Keratinocyte (primary cell): ENCODE data around the gene MOB2. TPM values are rescaled to one million over a fixed set of nuclear protein-coding genes. Genes with fewer than 3 reads are reported as not detected.

Experiments
- DNase-seq: peaks from one replicate; pipeline ENCODE4 v3.0.0-alpha.2; 2011; ENCODE audit warnings: low read depth, missing footprints, low spot score
- FAIRE-seq: peaks from 2 replicates; lab custom pipeline; 2011; peaks lifted over from hg19 to GRCh38; lab: Jason Lieb, UNC
- H2AFZ ChIP-seq: 2 replicates; pipeline ENCODE4 v1.6.0; 2012; ENCODE audit warnings: low read length, control low read depth, inconsistent platforms; ENCODE audit not compliant: control insufficient read depth
- H3K27ac ChIP-seq: 2 replicates; pipeline ENCODE4 v1.5.1; 2011; ENCODE audit warnings: low read length; ENCODE audit not compliant: control insufficient read depth, insufficient read depth
- H3K27me3 ChIP-seq: 3 replicates; pipeline ENCODE4 v1.6.0; 2011; ENCODE audit warnings: low read length; ENCODE audit not compliant: control insufficient read depth, insufficient read depth; ENCODE audit errors: extremely low read depth
- H3K36me3 ChIP-seq, 2 experiments: 2 replicates in 1 of 2; 3 replicates in 1 of 2; pipeline ENCODE4 v1.5.1; 2011; ENCODE audit warnings: low read length in 2 of 2, mild to moderate bottlenecking in 1 of 2; ENCODE audit not compliant: control insufficient read depth in 2 of 2, insufficient read depth in 2 of 2; ENCODE audit errors: extremely low read depth in 1 of 2
- H3K4me1 ChIP-seq: 3 replicates; pipeline ENCODE4 v1.5.1; 2011; ENCODE audit warnings: low read length; ENCODE audit not compliant: control insufficient read depth, insufficient read depth; ENCODE audit errors: extremely low read depth
- H3K4me2 ChIP-seq: 3 replicates; pipeline ENCODE4 v1.6.0; 2011; ENCODE audit warnings: low read depth, low read length; ENCODE audit not compliant: control insufficient read depth, insufficient read depth; ENCODE audit errors: extremely low read depth
- H3K4me3 ChIP-seq, 3 experiments: fragments of 200-600 bp in 1 of 3; sonication (generic) in 1 of 3; 2 replicates in 2 of 3; 3 replicates in 1 of 3; pipeline ENCODE4 v1.5.1; 2011 to 2016; ENCODE audit warnings: low read length in 3 of 3, mild to moderate bottlenecking in 3 of 3, control low read depth in 2 of 3, inconsistent platforms in 1 of 3, low read depth in 1 of 3, mixed read lengths in 1 of 3, mixed run types in 1 of 3, moderate library complexity in 1 of 3; ENCODE audit not compliant: control insufficient read depth in 2 of 3, insufficient read depth in 2 of 3; ENCODE audit errors: extremely low read depth in 1 of 3
- H3K79me2 ChIP-seq: 2 replicates; pipeline ENCODE4 v1.6.0; 2012; ENCODE audit warnings: low read length; ENCODE audit not compliant: control insufficient read depth, insufficient read depth
- H3K9ac ChIP-seq: 3 replicates; pipeline ENCODE4 v1.6.0; 2011; ENCODE audit warnings: low read length; ENCODE audit not compliant: control insufficient read depth, insufficient read depth; ENCODE audit errors: extremely low read depth
- H3K9me1 ChIP-seq: 3 replicates; pipeline ENCODE4 v1.6.0; 2011; ENCODE audit warnings: low read length; ENCODE audit not compliant: control insufficient read depth, insufficient read depth; ENCODE audit errors: extremely low read depth
- H3K9me3 ChIP-seq: 2 replicates; pipeline ENCODE4 v1.5.1; 2012; ENCODE audit warnings: low read depth, low read length; ENCODE audit not compliant: control insufficient read depth
- H4K20me1 ChIP-seq: 3 replicates; pipeline ENCODE4 v1.6.0; 2011; ENCODE audit warnings: low read length; ENCODE audit not compliant: control insufficient read depth, insufficient read depth; ENCODE audit errors: extremely low read depth
- EZH2 ChIP-seq: IDR thresholded peaks from one replicate; pipeline ENCODE4 v1.6.1; 2012; ENCODE audit warnings: inconsistent platforms, mild to moderate bottlenecking, low read length, moderate library complexity
- dilution Hi-C: fragments of 300-500 bp; cut with MboI; formaldehyde crosslinking; loops from one replicate; pipeline ENCODE4 v1.7.0; 2020; ENCODE audit warnings: low sequenced_read_pairs; ENCODE audit not compliant: extremely low pct_ligation_motif_present
- polyA plus RNA-seq, 5 experiments: library from polyadenylated mRNA; depleted of rRNA in 3 of 5; stranded (reverse) in 3 of 5; stranded (forward) in 1 of 5; unstranded in 1 of 5; fragments of >200 nt; gene quantifications; 1 replicate in 1 of 5; 2 replicates in 3 of 5; 3 replicates in 1 of 5; pipeline versions ENCODE4 v1.2.1 to v1.2.3, GENCODE V29; 2011 to 2012; ENCODE audit warnings: missing spikeins in 2 of 5, low read depth in 1 of 5, low replicate concordance in 1 of 5
- TF ChIP-seq, protein P1 (sequence below), 3 experiments: IDR thresholded peaks in 1 of 3; conservative IDR thresholded peaks in 1 of 3; optimal IDR thresholded peaks in 1 of 3; 2 replicates in 2 of 3; 3 replicates in 1 of 3; pipeline versions ENCODE3 to v1.5.1; 2011; ENCODE audit warnings: low read length in 3 of 3, mild to moderate bottlenecking in 3 of 3, moderate library complexity in 2 of 3, control low read depth in 1 of 3, inconsistent platforms in 1 of 3; ENCODE audit not compliant: insufficient read depth in 2 of 3; ENCODE audit errors: extremely low read depth in 1 of 3

Gene MOB2
- polyA plus RNA-seq, 1 donor (not counting 4 experiments of a cell fraction or from before 2014, with no cell fraction given) = 37.7 TPM

DNA sequence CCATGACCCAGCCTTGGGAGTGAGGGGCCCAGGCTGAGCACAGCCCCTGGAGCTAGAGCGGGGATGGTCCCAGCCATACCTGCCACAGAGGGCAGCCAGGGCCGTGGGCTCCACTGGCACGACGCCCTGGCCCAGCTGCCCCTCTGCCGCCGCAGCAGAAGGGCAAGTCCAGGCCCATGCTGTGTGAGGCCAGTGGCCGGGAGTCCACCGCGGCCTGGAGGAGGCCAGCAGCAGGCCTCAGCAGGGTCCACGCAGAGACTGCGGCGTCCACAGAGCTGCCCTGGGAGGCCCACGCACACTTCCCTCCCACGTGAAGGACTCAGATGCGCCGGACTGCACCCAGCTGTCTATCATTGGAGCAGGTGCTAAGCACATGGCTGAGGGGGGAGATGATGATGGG lies 23.5 kb downstream of the MOB2 start:
- H3K36me3 ChIP-seq = peaks cover 0 to 2% of the 10 kb centered on the region in 2 experiments
- no peak overlapping the region for H3K4me2 ChIP-seq
- no peak overlapping the region for H3K4me3 ChIP-seq
- TF ChIP-seq, protein P1, sequence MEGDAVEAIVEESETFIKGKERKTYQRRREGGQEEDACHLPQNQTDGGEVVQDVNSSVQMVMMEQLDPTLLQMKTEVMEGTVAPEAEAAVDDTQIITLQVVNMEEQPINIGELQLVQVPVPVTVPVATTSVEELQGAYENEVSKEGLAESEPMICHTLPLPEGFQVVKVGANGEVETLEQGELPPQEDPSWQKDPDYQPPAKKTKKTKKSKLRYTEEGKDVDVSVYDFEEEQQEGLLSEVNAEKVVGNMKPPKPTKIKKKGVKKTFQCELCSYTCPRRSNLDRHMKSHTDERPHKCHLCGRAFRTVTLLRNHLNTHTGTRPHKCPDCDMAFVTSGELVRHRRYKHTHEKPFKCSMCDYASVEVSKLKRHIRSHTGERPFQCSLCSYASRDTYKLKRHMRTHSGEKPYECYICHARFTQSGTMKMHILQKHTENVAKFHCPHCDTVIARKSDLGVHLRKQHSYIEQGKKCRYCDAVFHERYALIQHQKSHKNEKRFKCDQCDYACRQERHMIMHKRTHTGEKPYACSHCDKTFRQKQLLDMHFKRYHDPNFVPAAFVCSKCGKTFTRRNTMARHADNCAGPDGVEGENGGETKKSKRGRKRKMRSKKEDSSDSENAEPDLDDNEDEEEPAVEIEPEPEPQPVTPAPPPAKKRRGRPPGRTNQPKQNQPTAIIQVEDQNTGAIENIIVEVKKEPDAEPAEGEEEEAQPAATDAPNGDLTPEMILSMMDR (optimal IDR thresholded peaks at IDR 0.05 in 1 of 3, IDR thresholded peaks at IDR 0.05 in 1 of 3, conservative IDR thresholded peaks at IDR 0.05 in 1 of 3; ENCODE audit: extremely low read depth in 1 of 3, insufficient read depth in 2 of 3, low read length in 3 of 3) = no peak
- TF ChIP-seq EZH2 = no peak
- no peaks in the 10 kb centered on the region for H3K4me1 ChIP-seq
- no peak overlapping the region for H3K9ac ChIP-seq
- no peaks in the 10 kb centered on the region for H3K79me2 ChIP-seq
- H4K20me1 ChIP-seq = peaks cover 3% of the 10 kb centered on the region
- H3K27me3 ChIP-seq = no peaks in the 10 kb centered on the region
- FAIRE-seq = no peak
- no peak overlapping the region for H3K27ac ChIP-seq
- H3K9me1 ChIP-seq = no peaks in the 10 kb centered on the region
- dilution Hi-C loops = no loop called here
- H2AFZ ChIP-seq = no peak overlapping the region
- H3K9me3 ChIP-seq = no peaks in the 10 kb centered on the region
- DNase-seq = no peak

DNA sequence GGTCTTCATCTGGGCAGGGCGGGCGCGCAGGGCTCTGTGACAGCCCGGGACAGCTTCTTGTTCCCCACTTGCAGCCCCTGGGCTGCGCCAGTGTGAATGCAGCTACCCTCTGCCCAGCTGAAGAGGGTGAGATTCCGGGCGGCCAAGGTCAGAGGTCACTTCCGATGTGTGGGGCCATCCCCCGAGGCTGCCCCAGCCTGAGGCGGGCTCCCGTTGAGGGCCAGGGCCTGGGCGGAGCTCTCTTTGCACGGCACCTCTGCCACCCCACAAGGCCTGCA lies 23.9 kb downstream of the MOB2 start:
- no peaks in the 10 kb centered on the region for H3K4me1 ChIP-seq
- no peak for DNase-seq
- H2AFZ ChIP-seq = no peak overlapping the region
- H3K79me2 ChIP-seq = no peaks in the 10 kb centered on the region
- peaks cover 3% of the 10 kb centered on the region for H4K20me1 ChIP-seq
- no peaks in the 10 kb centered on the region for H3K9me3 ChIP-seq
- FAIRE-seq = no peak
- H3K4me3 ChIP-seq = no peak overlapping the region
- dilution Hi-C loops = no loop called here
- no peak overlapping the region for H3K9ac ChIP-seq
- H3K27me3 ChIP-seq = no peaks in the 10 kb centered on the region
- no peak overlapping the region for H3K27ac ChIP-seq
- H3K36me3 ChIP-seq = peaks cover 0 to 2% of the 10 kb centered on the region in 2 experiments
- TF ChIP-seq, protein P1 (optimal IDR thresholded peaks at IDR 0.05 in 1 of 3, IDR thresholded peaks at IDR 0.05 in 1 of 3, conservative IDR thresholded peaks at IDR 0.05 in 1 of 3; ENCODE audit: extremely low read depth in 1 of 3, insufficient read depth in 2 of 3, low read length in 3 of 3) = no peak
- no peak for TF ChIP-seq EZH2
- H3K4me2 ChIP-seq = no peak overlapping the region
- H3K9me1 ChIP-seq = no peaks in the 10 kb centered on the region
